HG02623 (cell line): ENCODE data around the gene ZMYND15.
"Not testable (repeated sequence)": the region's sequence is repeated elsewhere in the genome, so short reads cannot be mapped to it uniquely, and the experiment has no call there.

Experiments
- ATAC-seq: cut with Tn5 transposase; IDR thresholded peaks from one replicate; pipeline ENCODE4 v1.9.1; 2021; ENCODE audit warnings: moderate library complexity; ENCODE audit not compliant: unreplicated experiment

The ZMYND15 gene

GRCh38 chr17:4739122-4740024, at the start of gene ZMYND15, which contains the start of gene CXCL16:
TSS of gene ZMYND15 (plus strand) at chr17:4739833. CDS start at chr17:4740549, 716 bp downstream.
TSS of gene CXCL16 (minus strand) at chr17:4739928. CDS start at chr17:4739339, 589 bp downstream.
- no peak for ATAC-seq

GRCh38 chr17:4689872-4690271, 49.8 kb upstream of the ZMYND15 start:
- ATAC-seq: not testable (repeated sequence)

- ATAC-seq: no peak
Measured at GRCh38 chr17:4690745-4691144, 48.9 kb upstream of the ZMYND15 start.

GRCh38 chr17:4691686-4692085, 47.9 kb upstream of the ZMYND15 start:
- ATAC-seq: no peak

GRCh38 chr17:4693416-4693815, 46.2 kb upstream of the ZMYND15 start:
- ATAC-seq: no peak

GRCh38 chr17:4696437-4696805, 43.2 kb upstream of the ZMYND15 start:
- ATAC-seq: no peak

GRCh38 chr17:4699401-4700056, 40.1 kb upstream of the ZMYND15 start:
- not testable (repeated sequence) for ATAC-seq

- no peak for ATAC-seq
Measured at GRCh38 chr17:4701116-4701515, 38.5 kb upstream of the ZMYND15 start.

GRCh38 chr17:4703330-4703691, 36.3 kb upstream of the ZMYND15 start:
- no peak for ATAC-seq

GRCh38 chr17:4704574-4704907, 35.1 kb upstream of the ZMYND15 start:
- ATAC-seq: not testable (repeated sequence)

GRCh38 chr17:4704991-4705390, 34.6 kb upstream of the ZMYND15 start:
- ATAC-seq: no peak

GRCh38 chr17:4706121-4706520, 33.5 kb upstream of the ZMYND15 start:
- no peak for ATAC-seq

GRCh38 chr17:4708436-4708835, 31.2 kb upstream of the ZMYND15 start:
- no peak for ATAC-seq

- peak; percentile 80 for ATAC-seq
Measured at GRCh38 chr17:4709794-4710692, 29.6 kb upstream of the ZMYND15 start, which contains the start of gene ARRB2. TSS of gene ARRB2 (plus strand) at chr17:4710632. CDS start at chr17:4710722, 90 bp downstream.

- no peak for ATAC-seq
Measured at GRCh38 chr17:4710693-4711634, 28.7 kb upstream of the ZMYND15 start.

GRCh38 chr17:4711661-4712181, 27.9 kb upstream of the ZMYND15 start:
- no peak for ATAC-seq

GRCh38 chr17:4712526-4712925, 27.1 kb upstream of the ZMYND15 start:
- ATAC-seq: no peak

GRCh38 chr17:4714340-4715062, 25.1 kb upstream of the ZMYND15 start:
- ATAC-seq: not testable (repeated sequence)
